Thyroid gland (tissue), 4 donors: Measurements from ENCODE around the gene KIAA0040.

Experiments used
- CTCF ChIP-seq, 6 experiments: fragments of 200-600 bp in 3 of 6; fragments of 450-650 bp in 3 of 6; sonication (generic) in 3 of 6; IDR thresholded peaks; one replicate each; pipeline ENCODE4 v1.5.1; 2016 to 2019; ENCODE audit warnings: antibody characterized with exemption in 6 of 6, mild to moderate bottlenecking in 2 of 6, inconsistent platforms in 1 of 6, moderate library complexity in 1 of 6
- POLR2A ChIP-seq, 2 donors: fragments of 450-650 bp; IDR thresholded peaks; one replicate each; pipeline ENCODE4 v1.6.1; 2017; ENCODE audit warnings: antibody characterized with exemption in 2 of 2, mild to moderate bottlenecking in 2 of 2, moderate library complexity in 1 of 2

GRCh38 chr1:175232335-175232734, 39.8 kb upstream of the KIAA0040 start:
- TF ChIP-seq CTCF (IDR thresholded peaks at IDR 0.05) = no peak
- TF ChIP-seq POLR2A (IDR thresholded peaks at IDR 0.05) = no peak
